Daoy (cell line): ENCODE measurements around the gene DRAP1. TPM values are rescaled to one million over a fixed set of nuclear protein-coding genes. Genes with fewer than 3 reads are reported as not detected.
"Not testable (repeated sequence)": the region's sequence is repeated elsewhere in the genome, so short reads cannot be mapped to it uniquely, and the experiment has no call there.

Source experiments
- DNase-seq: peaks from one replicate; pipeline ENCODE4 v3.0.0-alpha.2; 2015; ENCODE audit warnings: low read depth
- total RNA-seq: library from RNA; depleted of rRNA; stranded (reverse); fragments of >200 nt; shearing (Covaris generic); gene quantifications from 2 replicates; pipeline ENCODE4 v1.2.3, GENCODE V29; 2014

Gene DRAP1
- total RNA-seq, 1 experiment from 2014 or later, result 267 TPM

DNA sequence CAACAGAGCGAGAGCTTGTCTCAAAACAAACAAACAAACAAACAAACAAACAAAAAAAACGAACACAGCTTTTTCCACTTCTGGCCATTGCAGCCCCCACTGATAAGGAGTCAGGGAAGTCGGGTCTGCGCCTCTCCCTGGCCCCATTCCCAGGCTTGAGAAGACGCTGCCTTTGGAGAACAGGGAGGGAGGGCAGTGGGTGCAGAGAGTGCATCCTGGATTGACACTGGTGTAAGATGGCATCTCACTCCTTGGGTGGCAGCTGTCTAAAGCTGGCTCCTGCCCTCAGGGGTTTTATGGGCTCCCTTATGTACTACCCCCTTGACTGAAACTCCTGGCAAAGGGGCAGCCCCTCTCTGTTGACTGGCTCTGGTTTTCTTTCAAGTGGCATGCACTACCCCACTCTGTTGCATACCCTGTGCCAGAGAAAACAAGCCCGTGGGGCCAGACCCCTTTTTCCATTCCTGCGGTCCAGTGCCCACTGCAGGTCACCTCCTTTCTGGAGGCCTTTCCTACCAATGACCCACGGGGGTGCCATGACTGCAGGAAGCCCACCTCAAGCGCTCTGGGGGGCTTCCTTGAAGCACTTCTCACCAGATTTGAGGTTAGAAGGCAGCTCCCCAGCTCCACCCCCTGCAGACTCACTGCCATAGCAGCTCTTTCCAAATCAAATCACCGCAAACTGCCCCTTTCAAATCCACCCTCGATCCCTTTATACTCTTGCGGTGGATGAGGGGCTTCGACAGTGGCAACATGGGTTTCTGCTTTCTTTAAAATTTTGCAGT is 12.7 kb downstream of the DRAP1 start:
- no peak for DNase-seq

DNA sequence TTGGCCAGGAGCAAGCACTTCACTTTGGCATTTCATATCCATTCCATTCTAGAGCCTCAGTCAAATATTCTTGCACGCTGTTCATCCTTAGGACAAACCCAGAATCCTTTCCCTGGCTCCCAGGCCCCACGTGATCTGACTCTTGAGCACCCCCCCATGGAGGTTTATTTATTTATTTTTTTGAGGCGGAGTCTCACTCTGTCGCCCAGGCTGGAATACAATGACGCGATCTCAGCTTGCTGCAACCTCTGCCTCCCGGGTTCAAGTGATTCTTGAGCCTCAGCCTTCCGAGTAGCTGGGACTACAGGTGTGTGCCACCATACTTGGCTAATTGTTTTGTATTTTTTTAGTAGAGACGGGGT is 13.3 kb downstream of the DRAP1 start:
- peak; percentile 41 for DNase-seq

DNA sequence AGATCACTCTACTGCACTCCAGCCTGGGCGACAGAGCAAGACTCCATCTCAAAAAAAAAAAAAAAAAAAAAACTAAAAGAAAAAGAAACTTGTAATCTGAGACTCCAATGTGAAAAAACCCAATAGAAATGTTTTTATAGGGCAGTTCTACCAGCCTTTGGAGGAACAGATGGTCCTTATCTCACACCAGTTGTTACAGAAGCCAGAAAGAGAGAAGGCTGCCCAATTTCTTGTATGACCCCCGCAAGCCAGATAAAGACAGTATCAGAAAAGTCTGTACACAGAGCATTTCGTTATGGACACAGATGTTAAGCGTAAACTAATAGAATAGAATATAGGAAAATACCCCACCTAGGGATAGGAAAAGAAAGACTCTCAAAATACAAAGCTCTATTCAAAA is 14.8 kb downstream of the DRAP1 start:
- DNase-seq, result no peak

DNA sequence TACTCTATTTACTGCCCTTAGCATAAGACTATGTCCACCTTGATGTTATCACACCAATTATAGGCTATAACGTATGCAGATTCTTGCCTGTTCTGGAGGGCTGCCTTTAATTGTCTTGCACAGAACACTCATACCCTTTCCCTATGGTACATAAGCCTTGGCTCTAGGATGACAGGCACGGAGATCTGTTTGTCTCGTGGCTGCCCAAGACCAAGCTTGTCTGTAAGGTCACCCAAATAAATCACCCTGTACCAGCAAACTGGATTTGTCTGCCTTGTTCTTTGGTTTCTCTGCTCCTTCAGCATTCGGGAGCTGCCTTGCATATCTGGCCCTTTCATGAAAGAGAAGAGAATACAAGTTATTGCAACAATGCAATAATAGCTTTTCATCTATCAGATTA is 18.5 kb downstream of the DRAP1 start:
- DNase-seq, result no peak

DNA sequence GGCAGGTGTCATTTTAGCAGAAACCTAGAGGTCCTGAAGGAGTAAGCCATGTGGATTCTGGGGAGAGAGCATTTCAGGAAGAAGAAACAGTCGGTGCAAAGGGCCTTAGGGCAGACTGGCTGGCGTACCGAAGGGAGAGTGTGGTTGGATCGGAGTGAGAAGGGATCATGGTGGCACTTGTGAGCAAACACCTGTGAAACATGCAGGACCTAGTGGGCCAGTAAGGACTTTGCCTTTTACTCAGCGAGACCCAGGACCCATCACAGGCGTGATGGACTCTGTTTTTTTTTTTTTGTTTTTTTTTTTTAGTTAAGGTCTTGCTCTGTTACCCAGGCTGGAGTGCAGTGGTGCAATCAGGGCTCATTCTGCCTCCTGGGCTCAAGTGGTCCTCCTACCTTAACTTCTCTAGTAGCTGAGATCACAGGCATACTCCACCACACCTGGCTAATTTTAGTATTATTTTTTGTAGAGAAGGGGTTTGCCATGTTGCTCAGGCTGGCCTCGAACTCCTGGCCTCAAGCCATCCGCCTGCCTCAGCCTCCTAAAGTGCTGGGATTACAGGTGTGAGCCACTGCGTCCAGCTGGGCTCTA is 22.6 kb downstream of the DRAP1 start:
- DNase-seq, result no peak

DNA sequence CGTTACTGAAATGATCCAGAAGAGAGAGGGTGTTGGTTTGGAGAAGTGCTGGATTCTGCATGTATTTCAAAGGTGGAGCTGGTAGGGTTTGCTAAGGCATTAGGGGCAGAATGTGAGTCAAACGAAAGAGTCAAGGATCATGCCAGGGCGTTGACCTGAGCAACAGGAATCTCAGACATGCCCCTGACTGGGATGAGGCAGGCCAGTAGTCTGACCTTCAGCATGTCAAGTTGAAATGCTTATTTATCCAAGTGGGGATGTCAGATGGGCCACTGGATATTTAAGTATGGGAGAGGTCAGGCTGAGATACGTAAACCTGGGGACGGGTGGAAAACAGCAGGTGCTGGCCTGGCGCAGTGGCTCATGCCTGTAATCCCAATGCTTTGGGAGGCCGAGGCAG is 23.3 kb downstream of the DRAP1 start:
- DNase-seq, result no peak

DNA sequence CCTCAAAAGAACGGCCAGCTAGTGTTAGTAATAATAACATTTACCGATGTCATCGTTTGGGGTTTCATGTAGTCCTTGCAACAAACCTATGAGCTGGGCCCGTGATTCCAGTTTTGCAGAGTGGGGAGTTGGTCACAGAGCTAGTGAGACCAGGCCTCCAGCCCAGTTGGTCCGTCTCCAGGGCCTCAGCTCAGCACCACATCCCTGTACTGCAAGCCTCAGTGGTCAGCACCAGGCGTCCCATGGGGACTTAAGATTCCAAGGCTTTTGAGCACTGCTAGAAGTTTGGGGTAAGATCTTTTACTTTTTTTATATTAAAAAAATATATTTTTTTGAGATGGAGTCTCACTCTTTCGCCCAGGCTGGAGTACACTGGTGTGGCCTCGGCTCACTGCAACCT is 25.0 kb downstream of the DRAP1 start:
- no peak for DNase-seq

DNA sequence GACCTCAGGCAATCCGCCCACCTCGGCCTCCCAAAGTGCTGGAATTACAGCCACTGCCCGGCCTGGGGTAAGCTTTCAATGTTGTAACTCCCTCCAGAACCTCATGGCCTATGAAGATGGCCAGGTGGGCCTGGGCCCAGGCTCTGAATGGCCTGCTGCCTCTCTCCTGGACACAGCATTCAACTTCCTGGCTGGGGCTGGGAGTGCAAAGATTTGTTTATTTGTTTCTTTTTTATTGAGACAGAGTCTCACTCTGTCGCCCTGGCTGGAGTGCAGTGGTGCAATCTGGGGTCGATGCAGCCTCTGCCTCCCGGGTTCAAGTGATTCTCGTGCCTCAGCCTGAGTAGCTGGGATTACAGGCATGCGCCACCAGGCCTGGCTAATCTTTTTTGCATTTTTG is 25.5 kb downstream of the DRAP1 start:
- DNase-seq, result no peak

DNA sequence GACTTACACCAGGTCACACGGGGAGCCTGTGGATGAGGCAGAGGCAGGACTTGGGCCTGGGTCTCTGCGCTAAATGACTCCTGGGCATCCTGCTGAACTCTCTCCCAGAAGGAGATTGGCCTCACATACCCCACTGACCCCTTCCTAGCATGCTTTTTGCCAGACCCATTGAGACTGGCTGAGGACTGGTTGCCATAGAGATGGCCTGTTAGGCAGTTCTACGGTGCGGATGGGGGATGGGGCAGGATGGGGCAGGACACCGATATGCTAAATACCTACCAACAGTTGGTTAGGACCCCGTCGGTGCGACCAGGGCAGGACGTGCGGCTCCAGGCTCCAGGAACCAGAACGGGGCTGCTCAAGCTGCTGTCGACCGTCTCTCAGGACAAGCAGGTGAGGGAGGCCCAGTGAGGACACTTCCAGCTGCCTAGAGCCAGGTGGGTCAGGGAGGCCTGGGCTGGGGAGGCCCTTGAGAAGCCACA is 26.2 kb downstream of the DRAP1 start, which contains the start of gene TSGA10IP:
Gene TSGA10IP, plus strand, starts transcription at position 51 of the 482 bp plus-strand sequence. Its CDS starts 196 bp downstream, at position 247.
- DNase-seq, result no peak

DNA sequence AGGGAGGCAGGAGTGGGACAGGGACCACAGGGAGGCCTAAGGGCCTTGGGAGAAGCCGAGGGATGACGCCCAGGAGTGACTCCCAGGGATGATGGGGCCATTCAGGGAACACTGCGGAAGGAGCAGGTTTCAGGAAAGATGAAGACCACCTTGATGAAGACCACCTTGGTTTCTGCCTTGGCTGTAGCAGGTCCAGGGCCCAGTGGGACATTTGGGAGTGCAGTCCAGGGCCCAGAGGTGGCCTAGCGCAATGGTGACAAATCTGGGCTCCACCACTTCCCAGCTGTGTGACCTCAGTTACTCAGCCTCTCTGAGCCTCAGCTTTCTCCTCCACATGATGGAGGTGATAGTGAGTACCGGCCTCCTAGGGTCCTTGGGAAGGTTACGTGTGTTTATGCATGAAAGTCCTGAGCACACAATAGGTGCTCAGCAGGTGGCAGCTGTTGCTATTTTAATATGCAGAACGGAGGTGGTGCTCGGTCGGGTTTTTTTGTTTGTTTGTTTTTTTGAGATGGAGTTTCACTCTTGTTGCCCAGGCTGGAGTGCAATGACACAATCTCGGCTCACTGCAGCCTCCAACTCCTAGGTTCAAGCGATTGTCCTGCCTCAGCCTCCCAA is 26.8 kb downstream of the DRAP1 start:
- no peak for DNase-seq

DNA sequence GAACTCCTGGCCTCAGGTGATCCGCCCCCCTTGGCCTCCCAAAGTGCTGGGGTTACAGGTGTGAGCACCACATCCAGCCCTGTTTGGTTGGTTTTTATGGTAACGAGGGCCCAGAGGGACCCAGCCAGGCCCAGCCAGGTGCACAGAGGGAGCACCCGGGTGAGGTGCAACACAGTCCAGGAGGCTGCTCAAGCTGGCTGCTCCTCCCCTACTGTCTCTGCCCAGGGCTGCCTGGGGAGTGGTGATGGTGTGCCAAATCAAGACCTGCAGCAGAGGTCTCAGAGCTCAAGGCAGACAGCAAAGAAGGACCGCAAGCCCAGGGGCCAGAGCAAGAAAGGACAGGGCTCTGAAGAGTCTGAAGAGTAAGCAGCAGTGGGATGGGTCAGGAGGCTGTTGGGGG is 27.4 kb downstream of the DRAP1 start:
- no peak for DNase-seq

DNA sequence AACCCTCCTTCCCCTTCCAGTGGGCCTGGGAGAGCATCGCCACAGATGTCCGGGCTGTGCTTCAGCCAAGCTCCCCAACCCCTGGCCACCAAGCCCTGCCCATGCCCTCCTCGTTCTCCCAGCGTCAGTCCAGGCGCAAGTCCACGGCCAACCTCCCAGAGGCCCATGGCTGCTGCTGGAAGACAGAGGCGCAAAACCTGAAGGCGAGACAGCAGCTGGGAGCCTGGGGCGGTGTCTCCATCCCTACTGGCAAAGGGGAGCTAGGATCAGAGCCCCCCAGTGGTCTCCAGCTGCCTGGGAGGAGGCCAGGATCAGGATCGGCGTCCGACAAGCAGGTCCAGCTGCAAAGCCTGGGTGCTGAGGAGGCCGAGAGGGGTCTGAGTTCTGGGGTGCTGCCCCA is 27.9 kb downstream of the DRAP1 start:
- no peak for DNase-seq

DNA sequence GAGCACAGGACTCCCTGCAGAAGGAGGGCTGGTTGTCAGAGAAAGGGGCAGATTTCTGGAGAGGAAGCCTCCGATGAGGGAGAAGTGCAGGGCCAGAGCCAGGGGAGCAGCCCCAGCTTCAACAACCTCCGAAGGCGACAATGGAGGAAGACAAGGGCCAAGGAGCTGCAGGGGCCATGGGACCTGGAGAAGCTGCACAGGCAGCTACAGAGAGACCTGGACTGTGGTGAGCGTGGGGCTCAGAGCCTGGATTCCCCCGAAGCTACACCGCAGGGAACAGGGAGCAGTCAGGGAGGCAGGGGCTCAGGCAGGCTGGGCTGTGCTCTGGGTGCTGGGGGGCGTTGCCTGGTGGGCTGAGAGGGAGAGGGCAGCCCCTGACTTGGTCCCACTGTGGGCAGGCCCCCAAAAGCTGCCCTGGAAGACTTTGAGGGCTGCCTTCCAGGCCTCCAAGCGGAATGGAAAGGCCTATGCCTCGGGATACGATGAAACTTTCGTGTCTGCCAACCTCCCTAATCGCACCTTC is 28.4 kb downstream of the DRAP1 start:
- no peak for DNase-seq

DNA sequence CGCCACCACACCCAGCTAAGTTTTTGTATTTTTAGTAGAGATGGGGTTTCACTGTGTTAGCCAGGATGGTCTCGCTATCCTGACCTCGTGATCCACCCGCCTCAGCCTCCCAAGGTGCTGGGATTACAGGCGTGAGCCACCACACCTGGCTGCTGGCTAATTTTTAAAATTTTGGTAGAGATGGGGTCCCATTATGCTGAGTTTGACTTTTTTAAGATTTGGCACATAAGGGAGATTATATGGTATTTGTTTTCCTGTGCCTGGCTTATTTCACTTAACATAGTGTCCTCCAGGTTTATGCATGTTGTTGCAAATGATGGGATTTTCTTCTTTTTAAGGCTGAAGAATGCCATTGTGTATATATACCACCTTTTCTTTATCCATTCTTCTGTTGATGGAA is 31.5 kb downstream of the DRAP1 start:
- DNase-seq, result not testable (repeated sequence)

DNA sequence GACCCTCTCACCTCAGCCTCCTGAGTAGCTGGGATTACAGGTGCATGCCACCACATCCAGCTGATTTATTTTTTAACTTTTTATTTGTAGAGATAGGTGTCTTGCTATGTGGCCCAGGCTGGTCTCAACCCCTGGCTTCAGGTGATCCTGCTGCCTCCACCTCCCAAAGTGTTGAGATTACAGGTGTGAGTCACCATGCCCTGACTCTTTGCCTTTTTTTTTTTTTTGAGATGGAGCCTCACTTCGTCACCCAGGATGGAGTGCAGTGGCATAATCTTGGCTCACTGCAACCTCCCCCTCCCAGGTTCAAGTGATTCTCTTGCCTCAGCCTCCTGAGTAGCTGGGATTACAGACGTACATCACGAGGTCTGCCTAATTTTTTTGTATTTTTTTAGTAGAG is 32.4 kb downstream of the DRAP1 start:
- DNase-seq, result not testable (repeated sequence)

DNA sequence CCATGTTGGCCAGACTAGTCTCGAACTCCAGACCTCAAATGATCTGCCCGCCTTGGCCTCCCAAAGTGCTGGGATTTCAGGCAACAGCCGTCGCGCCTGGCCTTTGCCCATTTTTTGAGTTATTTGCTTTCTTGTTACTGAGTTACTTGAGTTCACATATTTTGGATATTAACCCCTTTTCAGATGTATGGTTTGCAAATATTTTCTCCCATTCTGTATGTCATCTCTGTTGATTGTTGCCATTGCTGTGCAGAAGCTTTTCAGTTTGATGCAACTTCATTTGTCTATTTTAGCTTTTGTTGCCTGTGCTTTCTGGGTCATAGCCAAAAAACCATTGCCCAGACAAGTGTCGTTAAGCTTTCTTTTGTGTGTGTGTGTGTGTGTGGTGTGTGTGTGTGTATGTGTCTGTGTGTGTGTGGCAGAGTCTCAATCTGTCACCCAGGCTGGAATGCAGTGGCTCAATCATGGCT is 32.9 kb downstream of the DRAP1 start:
- no peak for DNase-seq

DNA sequence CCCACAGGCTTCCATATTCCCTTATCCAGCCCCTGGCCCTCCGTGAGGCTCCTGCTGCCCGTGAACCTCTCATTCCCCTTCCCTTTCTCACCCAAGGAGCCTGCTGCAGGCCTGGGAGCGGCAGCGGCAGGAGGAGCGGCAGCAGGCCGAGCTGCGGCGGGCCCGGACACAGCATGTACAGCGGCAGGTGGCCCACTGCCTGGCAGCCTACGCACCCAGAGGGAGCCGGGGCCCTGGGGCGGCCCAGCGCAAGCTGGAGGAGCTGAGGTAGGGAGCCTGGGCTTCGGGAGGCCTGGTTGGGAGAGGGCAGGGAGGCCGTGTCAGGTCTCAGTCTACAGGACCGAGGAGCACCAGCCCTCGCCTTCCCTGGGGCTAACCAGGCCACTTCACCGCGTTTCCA is 34.2 kb downstream of the DRAP1 start:
- no peak for DNase-seq

DNA sequence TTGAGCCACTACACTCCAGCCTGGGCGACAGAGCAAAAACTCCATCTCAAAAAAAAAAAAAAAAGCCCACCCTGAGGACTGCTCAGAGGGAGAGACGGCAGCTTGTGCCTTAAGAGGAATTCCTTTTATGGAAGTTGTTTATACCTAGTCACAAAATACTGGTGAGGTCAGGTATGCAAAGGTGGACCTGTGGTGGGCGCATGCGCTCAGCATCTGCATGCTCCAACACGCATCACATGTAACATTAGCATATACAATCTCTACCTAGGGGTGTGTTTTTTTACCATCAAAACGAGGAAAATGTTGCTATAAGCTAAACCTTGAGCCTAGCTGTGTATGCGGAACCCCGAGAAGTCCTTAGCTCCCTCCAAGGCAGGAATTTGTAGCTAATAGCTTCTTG is 35.5 kb downstream of the DRAP1 start:
- DNase-seq, result no peak

DNA sequence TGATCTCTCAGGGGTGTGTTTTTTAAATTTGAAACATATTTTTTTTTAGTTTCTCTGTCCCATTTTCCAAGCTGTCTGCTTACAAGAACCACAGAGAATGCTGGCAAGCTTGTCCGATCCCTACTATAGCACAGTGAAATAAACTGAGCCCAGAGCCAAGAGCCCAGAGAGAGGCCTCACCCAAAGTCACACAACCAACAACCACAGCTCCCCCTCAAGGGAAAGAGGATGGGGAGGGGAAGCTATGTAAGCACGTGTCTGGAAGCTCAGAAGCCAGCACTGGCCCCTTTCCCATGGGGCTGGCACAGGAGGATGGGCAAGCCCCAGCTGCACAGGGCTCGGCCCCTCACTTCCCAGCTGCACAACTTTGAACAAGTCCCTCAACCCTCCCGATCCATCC is 39.1 kb downstream of the DRAP1 start:
- DNase-seq, result no peak

DNA sequence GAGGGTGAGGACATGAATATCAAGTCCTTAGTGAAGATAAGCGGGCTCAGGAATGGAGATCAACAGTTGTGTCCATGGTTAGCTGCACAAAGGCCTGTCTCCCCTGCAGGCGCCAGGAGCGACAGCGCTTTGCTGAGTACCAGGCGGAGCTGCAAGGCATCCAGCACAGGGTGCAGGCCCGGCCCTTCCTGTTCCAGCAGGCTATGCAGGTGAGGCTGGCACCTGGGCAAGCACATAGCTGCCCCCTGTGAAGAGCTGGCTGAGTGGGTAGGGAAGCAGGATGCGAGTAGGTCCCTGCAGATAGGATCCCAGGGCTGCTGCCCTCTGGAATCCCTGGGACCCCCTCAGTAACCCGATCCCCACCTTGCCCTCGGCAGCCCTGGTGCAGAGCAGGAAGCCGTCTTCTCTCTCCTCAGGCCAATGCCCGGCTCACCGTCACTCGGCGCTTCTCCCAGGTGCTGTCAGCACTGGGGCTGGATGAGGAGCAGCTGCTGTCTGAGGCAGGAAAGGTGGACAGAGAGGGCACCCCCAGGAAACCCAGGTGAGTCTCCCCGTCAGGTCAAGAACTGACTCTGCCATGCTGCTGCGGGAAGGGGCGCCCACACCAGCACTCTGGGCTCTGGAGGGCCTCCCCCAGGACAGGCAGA is 39.7 kb downstream of the DRAP1 start:
- no peak for DNase-seq

DNA sequence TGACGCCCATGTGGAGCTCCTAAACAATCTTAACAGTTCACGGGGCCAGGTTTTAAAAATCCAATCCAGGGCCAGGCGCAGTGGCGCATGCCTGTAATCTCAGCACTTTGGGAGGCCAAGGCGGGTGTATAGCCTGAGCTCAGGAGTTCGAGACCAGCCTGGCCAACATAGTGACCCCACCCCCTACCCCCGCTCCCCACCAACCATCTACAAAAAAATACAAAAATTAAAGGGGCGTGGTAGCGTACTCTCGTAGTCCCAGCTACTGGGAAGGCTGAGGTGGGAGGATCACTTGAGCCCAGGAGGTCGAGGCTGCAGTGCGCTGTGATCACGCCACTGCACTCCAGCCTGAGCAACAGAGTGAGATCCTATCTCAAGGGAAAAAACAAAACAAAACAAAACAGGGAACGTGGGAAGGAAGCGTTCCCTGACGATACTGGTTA is 41.6 kb downstream of the DRAP1 start:
- DNase-seq, result no peak
